HCT116 (cell line): ENCODE data around the gene BCL11B. TPM values are rescaled to one million over a fixed set of nuclear protein-coding genes. Genes with fewer than 3 reads are reported as not detected.

ENCODE experiments used
- ATAC-seq: fragments of 200-7000 bp; cut with Tn5 transposase; 2 replicates; pipeline ENCODE4 v1.9.1; 2020; ENCODE audit warnings: mild to moderate bottlenecking, moderate library complexity
- BruUV-seq: library from RNA; stranded (reverse); fragments of 400-500 nt; replicated peaks from 2 replicates; lab custom pipeline; 2021; lab: Mats Ljungman, UMichigan
- CTCF ChIA-PET: fragments of 300-600 bp; sonication (Branson Sonifier 250); formaldehyde crosslinking; loops from one replicate; lab custom pipeline; 2021; ENCODE audit warnings: antibody characterized with exemption; lab: Charles Lee
- POLR2A ChIA-PET: fragments of 300-600, 350-600 bp; sonication (Branson Sonifier 250); formaldehyde crosslinking; loops from one replicate; lab custom pipeline; 2021; ENCODE audit warnings: antibody characterized with exemption; lab: Charles Lee
- RAD21 ChIA-PET, 2 experiments: fragments of 300-600 bp; sonication (Branson Sonifier 250); formaldehyde crosslinking; loops; one replicate each; lab custom pipeline; 2023; ENCODE audit warnings: low total read pairs in 2 of 2; ENCODE audit not compliant: uncharacterized antibody in 2 of 2, unreplicated experiment in 2 of 2, low non-redundant PET in 1 of 2; lab: Charles Lee
- DNase-seq: peaks from one replicate; pipeline ENCODE4 v3.0.0-alpha.2; 2010; ENCODE audit warnings: low read depth, low spot score
- H2AFZ ChIP-seq: fragments of 200-600 bp; shearing (Covaris generic), sonication (generic); 2 replicates; pipeline ENCODE4 v1.6.1; 2017; ENCODE audit warnings: low read depth, mixed run types, mixed read lengths, antibody characterized with exemption, low read length; ENCODE audit not compliant: poor library complexity, severe bottlenecking
- H3K27ac ChIP-seq: 2 replicates; pipeline ENCODE4 v1.5.1; 2012; ENCODE audit warnings: low read depth, low read length
- H3K27me3 ChIP-seq: fragments of 200-600 bp; sonication (generic); 2 replicates; pipeline ENCODE4 v1.6.1; 2016; ENCODE audit warnings: mixed run types, low read length, mixed read lengths; ENCODE audit not compliant: insufficient read depth
- H3K36me3 ChIP-seq, 2 experiments: fragments of 200-500 bp in 1 of 2; fragments of 200-600 bp in 1 of 2; sonication (Bioruptor generic) in 1 of 2; sonication (generic) in 1 of 2; 2 replicates each; pipeline versions ENCODE4 v1.5.1 to v1.6.1; 2014 to 2016; ENCODE audit warnings: low read length in 2 of 2, inconsistent platforms in 1 of 2, mixed read lengths in 1 of 2, mixed run types in 1 of 2; ENCODE audit not compliant: insufficient read depth in 2 of 2, control insufficient read depth in 1 of 2
- H3K4me1 ChIP-seq, 2 experiments: fragments of 200-600 bp in 1 of 2; sonication (generic) in 1 of 2; 2 replicates each; pipeline versions ENCODE4 v1.5.1 to v1.6.1; 2012 to 2017; ENCODE audit warnings: low read length in 2 of 2, inconsistent platforms in 1 of 2, mild to moderate bottlenecking in 1 of 2, mixed read lengths in 1 of 2, mixed run types in 1 of 2, moderate library complexity in 1 of 2; ENCODE audit not compliant: insufficient read depth in 2 of 2, control insufficient read depth in 1 of 2
- H3K4me2 ChIP-seq: fragments of 200-600 bp; sonication (generic); 2 replicates; pipeline ENCODE4 v1.6.1; 2017; ENCODE audit warnings: mixed run types, low read length, mixed read lengths
- H3K4me3 ChIP-seq, 2 experiments: fragments of 200-600 bp in 1 of 2; sonication (generic) in 1 of 2; replicated peaks in 1 of 2; 2 replicates each; pipeline ENCODE4 v1.5.1; 2011 to 2016; ENCODE audit warnings: low read length in 2 of 2, control low read depth in 1 of 2, low read depth in 1 of 2, mild to moderate bottlenecking in 1 of 2, mixed read lengths in 1 of 2, mixed run types in 1 of 2
- H3K79me2 ChIP-seq: fragments of 200-600 bp; sonication (generic); 2 replicates; pipeline ENCODE4 v1.6.1; 2017; ENCODE audit warnings: mild to moderate bottlenecking, mixed run types, low read length, moderate library complexity, mixed read lengths; ENCODE audit not compliant: insufficient read depth
- H3K9ac ChIP-seq: fragments of 200-600 bp; sonication (generic); 2 replicates; pipeline ENCODE4 v1.6.1; 2016; ENCODE audit warnings: low read length, mixed read lengths
- H3K9me2 ChIP-seq: fragments of 200-600 bp; sonication (generic), shearing (Covaris generic); 2 replicates; pipeline ENCODE4 v1.6.1; 2017; ENCODE audit warnings: mixed run types, mild to moderate bottlenecking, moderate library complexity; ENCODE audit not compliant: insufficient read depth
- H3K9me3 ChIP-seq, 2 experiments: fragments of 200-500 bp in 1 of 2; fragments of 200-600 bp in 1 of 2; sonication (Bioruptor generic) in 1 of 2; sonication (generic) in 1 of 2; 2 replicates each; pipeline ENCODE4 v1.6.1; 2014 to 2017; ENCODE audit warnings: low read length in 2 of 2, mixed read lengths in 2 of 2, inconsistent platforms in 1 of 2, low read depth in 1 of 2, mild to moderate bottlenecking in 1 of 2, mixed run types in 1 of 2, moderate library complexity in 1 of 2; ENCODE audit not compliant: control insufficient read depth in 1 of 2, insufficient read depth in 1 of 2
- H4K20me1 ChIP-seq: fragments of 200-600 bp; sonication (generic), shearing (Covaris generic); 2 replicates; pipeline ENCODE4 v1.6.1; 2017; ENCODE audit warnings: mixed run types, mild to moderate bottlenecking, moderate library complexity; ENCODE audit not compliant: insufficient read depth
- ELF1 ChIP-seq: IDR thresholded peaks from 2 replicates; pipeline ENCODE4 v1.6.1; 2012; ENCODE audit warnings: low read depth, borderline replicate concordance
- EZH2phosphoT487 ChIP-seq: fragments of 200-600 bp; IDR thresholded peaks from 2 replicates; pipeline ENCODE4 v1.6.1; 2018; ENCODE audit warnings: antibody characterized with exemption, borderline replicate concordance
- FOSL1 ChIP-seq: IDR thresholded peaks from 2 replicates; pipeline ENCODE4 v1.6.1; 2012; ENCODE audit warnings: low read depth
- JUND ChIP-seq: IDR thresholded peaks from 2 replicates; pipeline ENCODE4 v1.6.1; 2012
- POLR2A ChIP-seq: IDR thresholded peaks from 2 replicates; pipeline ENCODE4 v1.7.0; 2011; ENCODE audit warnings: borderline replicate concordance; ENCODE audit not compliant: insufficient read depth, insufficient read length; ENCODE audit errors: extremely low read depth
- RAD21 ChIP-seq: IDR thresholded peaks from 2 replicates; pipeline ENCODE4 v1.6.1; 2012; ENCODE audit warnings: low read depth, mild to moderate bottlenecking
- SIN3A ChIP-seq: IDR thresholded peaks from 2 replicates; pipeline ENCODE4 v1.6.1; 2012; ENCODE audit warnings: low read depth
- SP1 ChIP-seq: IDR thresholded peaks from 2 replicates; pipeline ENCODE4 v1.6.1; 2012; ENCODE audit warnings: low read depth
- TCF7L2 ChIP-seq: IDR thresholded peaks from 2 replicates; pipeline ENCODE4 v1.7.0; 2011; ENCODE audit warnings: borderline replicate concordance, inconsistent platforms; ENCODE audit not compliant: insufficient read depth, insufficient read length; ENCODE audit errors: extremely low read depth
- ZBTB33 ChIP-seq: IDR thresholded peaks from 2 replicates; pipeline ENCODE4 v1.6.1; 2011; ENCODE audit warnings: mild to moderate bottlenecking, low read length, moderate library complexity; ENCODE audit not compliant: insufficient replicate concordance; ENCODE audit errors: extremely low read depth
- intact Hi-C: fragments of 100-400 bp; cut with micrococcal nuclease; formaldehyde crosslinking; loops from 2 replicates; pipeline ENCODE4 v1.10.0; 2022
- total RNA-seq: library from RNA; stranded (reverse); gene quantifications from one replicate; pipeline ENCODE4 v1.2.1, GENCODE V29; 2021; ENCODE audit not compliant: unreplicated experiment
- TF ChIP-seq, protein P1 (sequence below): IDR thresholded peaks from 2 replicates; pipeline ENCODE4 v1.6.1; 2012; ENCODE audit warnings: low read depth
- TF ChIP-seq, protein P2 (sequence below): IDR thresholded peaks from 2 replicates; pipeline ENCODE4 v1.6.1; 2012

Gene BCL11B
- total RNA-seq, 1 experiment from 2014 or later: 1.1 TPM

GRCh38 chr14:99304208-99304607, 32.2 kb upstream of the BCL11B start:
- ATAC-seq (no peak), DNase-seq (no peak)
- RAD21 ChIA-PET: no interaction called here
- Histone ChIP-seq H3K9ac (no peak overlapping the region), H2AFZ (peak overlapping the region; percentile 20), H4K20me1 (no peaks in the 10 kb centered on the region), H3K36me3 (no peaks in the 10 kb centered on the region), H3K4me2 (no peak overlapping the region), H3K9me2 (no peaks in the 10 kb centered on the region), H3K9me3 (no peaks in the 10 kb centered on the region), H3K4me1 (no peaks in the 10 kb centered on the region), H3K79me2 (no peaks in the 10 kb centered on the region), H3K4me3 (no peak overlapping the region), H3K27me3 (no peaks in the 10 kb centered on the region; the same call in 1 of the 2 replicates), H3K27ac (no peak overlapping the region)
- CTCF ChIA-PET: interaction anchor here (0.7 to 2.9 kb wide), 2 partner anchors 16 to 85 kb away, joined by 3 to 17 read pairs; no protein-coding TSS in a partner anchor
- no peak for TF ChIP-seq POLR2A
- no peak for TF ChIP-seq JUND
- no peak for TF ChIP-seq EZH2phosphoT487
- TF ChIP-seq TCF7L2: no peak
- no peak for TF ChIP-seq SP1
- no peak for TF ChIP-seq RAD21
- BruUV-seq: no TSS peak
- intact Hi-C loops: no loop called here
- POLR2A ChIA-PET: no interaction called here

GRCh38 chr14:99300190-99300589, 28.2 kb upstream of the BCL11B start:
- DNase-seq: no peak
- BruUV-seq: no TSS peak
- Histone ChIP-seq H3K9ac (no peak overlapping the region), H3K79me2 (no peaks in the 10 kb centered on the region), H3K27me3 (no peaks in the 10 kb centered on the region; the same call in 1 of the 2 replicates), H3K36me3 (no peaks in the 10 kb centered on the region), H3K4me1 (peaks cover 0 to 8% of the 10 kb centered on the region in 2 experiments; a peak in 3 of 4 replicates), H3K9me3 (no peaks in the 10 kb centered on the region), H3K27ac (no peak overlapping the region), H3K4me3 (no peak overlapping the region), H3K4me2 (no peak overlapping the region), H2AFZ (peak overlapping the region; percentile 47), H3K9me2 (no peaks in the 10 kb centered on the region), H4K20me1 (no peaks in the 10 kb centered on the region)
- no peak for TF ChIP-seq ELF1
- TF ChIP-seq SIN3A: no peak
- no peak for TF ChIP-seq SP1
- TF ChIP-seq, protein P1, sequence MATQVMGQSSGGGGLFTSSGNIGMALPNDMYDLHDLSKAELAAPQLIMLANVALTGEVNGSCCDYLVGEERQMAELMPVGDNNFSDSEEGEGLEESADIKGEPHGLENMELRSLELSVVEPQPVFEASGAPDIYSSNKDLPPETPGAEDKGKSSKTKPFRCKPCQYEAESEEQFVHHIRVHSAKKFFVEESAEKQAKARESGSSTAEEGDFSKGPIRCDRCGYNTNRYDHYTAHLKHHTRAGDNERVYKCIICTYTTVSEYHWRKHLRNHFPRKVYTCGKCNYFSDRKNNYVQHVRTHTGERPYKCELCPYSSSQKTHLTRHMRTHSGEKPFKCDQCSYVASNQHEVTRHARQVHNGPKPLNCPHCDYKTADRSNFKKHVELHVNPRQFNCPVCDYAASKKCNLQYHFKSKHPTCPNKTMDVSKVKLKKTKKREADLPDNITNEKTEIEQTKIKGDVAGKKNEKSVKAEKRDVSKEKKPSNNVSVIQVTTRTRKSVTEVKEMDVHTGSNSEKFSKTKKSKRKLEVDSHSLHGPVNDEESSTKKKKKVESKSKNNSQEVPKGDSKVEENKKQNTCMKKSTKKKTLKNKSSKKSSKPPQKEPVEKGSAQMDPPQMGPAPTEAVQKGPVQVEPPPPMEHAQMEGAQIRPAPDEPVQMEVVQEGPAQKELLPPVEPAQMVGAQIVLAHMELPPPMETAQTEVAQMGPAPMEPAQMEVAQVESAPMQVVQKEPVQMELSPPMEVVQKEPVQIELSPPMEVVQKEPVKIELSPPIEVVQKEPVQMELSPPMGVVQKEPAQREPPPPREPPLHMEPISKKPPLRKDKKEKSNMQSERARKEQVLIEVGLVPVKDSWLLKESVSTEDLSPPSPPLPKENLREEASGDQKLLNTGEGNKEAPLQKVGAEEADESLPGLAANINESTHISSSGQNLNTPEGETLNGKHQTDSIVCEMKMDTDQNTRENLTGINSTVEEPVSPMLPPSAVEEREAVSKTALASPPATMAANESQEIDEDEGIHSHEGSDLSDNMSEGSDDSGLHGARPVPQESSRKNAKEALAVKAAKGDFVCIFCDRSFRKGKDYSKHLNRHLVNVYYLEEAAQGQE: no peak
- TF ChIP-seq, protein P2, sequence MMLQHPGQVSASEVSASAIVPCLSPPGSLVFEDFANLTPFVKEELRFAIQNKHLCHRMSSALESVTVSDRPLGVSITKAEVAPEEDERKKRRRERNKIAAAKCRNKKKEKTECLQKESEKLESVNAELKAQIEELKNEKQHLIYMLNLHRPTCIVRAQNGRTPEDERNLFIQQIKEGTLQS: no peak
- no peak for TF ChIP-seq JUND
- no peak for TF ChIP-seq FOSL1
- TF ChIP-seq ZBTB33: no peak
- ChIA-PET CTCF (no interaction called here), RAD21 (no interaction called here), POLR2A (no interaction called here)
- intact Hi-C loops: no loop called here
- no peak for ATAC-seq
